HCT116 (cell line): ENCODE results near the gene LIPT2. TPM values are rescaled to one million over a fixed set of nuclear protein-coding genes. Genes with fewer than 3 reads are reported as not detected.

ENCODE experiments used
- ATAC-seq: fragments of 200-7000 bp; cut with Tn5 transposase; 2 replicates; pipeline ENCODE4 v1.9.1; 2020; ENCODE audit warnings: mild to moderate bottlenecking, moderate library complexity
- BruUV-seq: library from RNA; stranded (reverse); fragments of 400-500 nt; replicated peaks from 2 replicates; lab custom pipeline; 2021; lab: Mats Ljungman, UMichigan
- CTCF ChIA-PET: fragments of 300-600 bp; sonication (Branson Sonifier 250); formaldehyde crosslinking; loops from one replicate; lab custom pipeline; 2021; ENCODE audit warnings: antibody characterized with exemption; lab: Charles Lee
- POLR2A ChIA-PET: fragments of 300-600, 350-600 bp; sonication (Branson Sonifier 250); formaldehyde crosslinking; loops from one replicate; lab custom pipeline; 2021; ENCODE audit warnings: antibody characterized with exemption; lab: Charles Lee
- RAD21 ChIA-PET, 2 experiments: fragments of 300-600 bp; sonication (Branson Sonifier 250); formaldehyde crosslinking; loops; one replicate each; lab custom pipeline; 2023; ENCODE audit warnings: low total read pairs in 2 of 2; ENCODE audit not compliant: uncharacterized antibody in 2 of 2, unreplicated experiment in 2 of 2, low non-redundant PET in 1 of 2; lab: Charles Lee
- DNase-seq: peaks from one replicate; pipeline ENCODE4 v3.0.0-alpha.2; 2010; ENCODE audit warnings: low read depth, low spot score
- H2AFZ ChIP-seq: fragments of 200-600 bp; shearing (Covaris generic), sonication (generic); 2 replicates; pipeline ENCODE4 v1.6.1; 2017; ENCODE audit warnings: low read depth, mixed run types, mixed read lengths, antibody characterized with exemption, low read length; ENCODE audit not compliant: poor library complexity, severe bottlenecking
- H3K27ac ChIP-seq: 2 replicates; pipeline ENCODE4 v1.5.1; 2012; ENCODE audit warnings: low read depth, low read length
- H3K27me3 ChIP-seq: fragments of 200-600 bp; sonication (generic); 2 replicates; pipeline ENCODE4 v1.6.1; 2016; ENCODE audit warnings: mixed run types, low read length, mixed read lengths; ENCODE audit not compliant: insufficient read depth
- H3K36me3 ChIP-seq, 2 experiments: fragments of 200-500 bp in 1 of 2; fragments of 200-600 bp in 1 of 2; sonication (Bioruptor generic) in 1 of 2; sonication (generic) in 1 of 2; 2 replicates each; pipeline versions ENCODE4 v1.5.1 to v1.6.1; 2014 to 2016; ENCODE audit warnings: low read length in 2 of 2, inconsistent platforms in 1 of 2, mixed read lengths in 1 of 2, mixed run types in 1 of 2; ENCODE audit not compliant: insufficient read depth in 2 of 2, control insufficient read depth in 1 of 2
- H3K4me1 ChIP-seq, 2 experiments: fragments of 200-600 bp in 1 of 2; sonication (generic) in 1 of 2; 2 replicates each; pipeline versions ENCODE4 v1.5.1 to v1.6.1; 2012 to 2017; ENCODE audit warnings: low read length in 2 of 2, inconsistent platforms in 1 of 2, mild to moderate bottlenecking in 1 of 2, mixed read lengths in 1 of 2, mixed run types in 1 of 2, moderate library complexity in 1 of 2; ENCODE audit not compliant: insufficient read depth in 2 of 2, control insufficient read depth in 1 of 2
- H3K4me2 ChIP-seq: fragments of 200-600 bp; sonication (generic); 2 replicates; pipeline ENCODE4 v1.6.1; 2017; ENCODE audit warnings: mixed run types, low read length, mixed read lengths
- H3K4me3 ChIP-seq, 2 experiments: fragments of 200-600 bp in 1 of 2; sonication (generic) in 1 of 2; replicated peaks in 1 of 2; 2 replicates each; pipeline ENCODE4 v1.5.1; 2011 to 2016; ENCODE audit warnings: low read length in 2 of 2, control low read depth in 1 of 2, low read depth in 1 of 2, mild to moderate bottlenecking in 1 of 2, mixed read lengths in 1 of 2, mixed run types in 1 of 2
- H3K79me2 ChIP-seq: fragments of 200-600 bp; sonication (generic); 2 replicates; pipeline ENCODE4 v1.6.1; 2017; ENCODE audit warnings: mild to moderate bottlenecking, mixed run types, low read length, moderate library complexity, mixed read lengths; ENCODE audit not compliant: insufficient read depth
- H3K9ac ChIP-seq: fragments of 200-600 bp; sonication (generic); 2 replicates; pipeline ENCODE4 v1.6.1; 2016; ENCODE audit warnings: low read length, mixed read lengths
- H3K9me2 ChIP-seq: fragments of 200-600 bp; sonication (generic), shearing (Covaris generic); 2 replicates; pipeline ENCODE4 v1.6.1; 2017; ENCODE audit warnings: mixed run types, mild to moderate bottlenecking, moderate library complexity; ENCODE audit not compliant: insufficient read depth
- H3K9me3 ChIP-seq, 2 experiments: fragments of 200-500 bp in 1 of 2; fragments of 200-600 bp in 1 of 2; sonication (Bioruptor generic) in 1 of 2; sonication (generic) in 1 of 2; 2 replicates each; pipeline ENCODE4 v1.6.1; 2014 to 2017; ENCODE audit warnings: low read length in 2 of 2, mixed read lengths in 2 of 2, inconsistent platforms in 1 of 2, low read depth in 1 of 2, mild to moderate bottlenecking in 1 of 2, mixed run types in 1 of 2, moderate library complexity in 1 of 2; ENCODE audit not compliant: control insufficient read depth in 1 of 2, insufficient read depth in 1 of 2
- H4K20me1 ChIP-seq: fragments of 200-600 bp; sonication (generic), shearing (Covaris generic); 2 replicates; pipeline ENCODE4 v1.6.1; 2017; ENCODE audit warnings: mixed run types, mild to moderate bottlenecking, moderate library complexity; ENCODE audit not compliant: insufficient read depth
- CBX3 ChIP-seq: IDR thresholded peaks from 2 replicates; pipeline ENCODE4 v1.6.1; 2012; ENCODE audit warnings: low read depth
- EZH2 ChIP-seq: fragments of 200-600 bp; sonication (generic); IDR thresholded peaks from 2 replicates; pipeline ENCODE4 v1.6.1; 2017; ENCODE audit warnings: antibody characterized with exemption, mixed run types
- JUND ChIP-seq: IDR thresholded peaks from 2 replicates; pipeline ENCODE4 v1.6.1; 2012
- POLR2AphosphoS5 ChIP-seq: IDR thresholded peaks from 2 replicates; pipeline ENCODE4 v1.6.1; 2011; ENCODE audit warnings: mild to moderate bottlenecking, low read depth, low read length, moderate library complexity
- SIN3A ChIP-seq: IDR thresholded peaks from 2 replicates; pipeline ENCODE4 v1.6.1; 2012; ENCODE audit warnings: low read depth
- ZNF274 ChIP-seq: fragments of 200-500 bp; sonication (Bioruptor generic); IDR thresholded peaks from 2 replicates; pipeline ENCODE4 v1.6.1; 2014; ENCODE audit warnings: mild to moderate bottlenecking, low read depth, low read length, inconsistent platforms
- intact Hi-C: fragments of 100-400 bp; cut with micrococcal nuclease; formaldehyde crosslinking; loops from 2 replicates; pipeline ENCODE4 v1.10.0; 2022
- total RNA-seq: library from RNA; stranded (reverse); gene quantifications from one replicate; pipeline ENCODE4 v1.2.1, GENCODE V29; 2021; ENCODE audit not compliant: unreplicated experiment
- TF ChIP-seq, protein P1 (sequence below): IDR thresholded peaks from 2 replicates; pipeline ENCODE4 v1.6.1; 2011; ENCODE audit warnings: mild to moderate bottlenecking, low read length, moderate library complexity; ENCODE audit not compliant: insufficient replicate concordance; ENCODE audit errors: extremely low read depth
- TF ChIP-seq, protein P2 (sequence below): IDR thresholded peaks from 2 replicates; pipeline ENCODE4 v1.6.1; 2012; ENCODE audit warnings: low read depth

Gene LIPT2
- total RNA-seq, 1 experiment from 2014 or later = 3.4 TPM

DNA sequence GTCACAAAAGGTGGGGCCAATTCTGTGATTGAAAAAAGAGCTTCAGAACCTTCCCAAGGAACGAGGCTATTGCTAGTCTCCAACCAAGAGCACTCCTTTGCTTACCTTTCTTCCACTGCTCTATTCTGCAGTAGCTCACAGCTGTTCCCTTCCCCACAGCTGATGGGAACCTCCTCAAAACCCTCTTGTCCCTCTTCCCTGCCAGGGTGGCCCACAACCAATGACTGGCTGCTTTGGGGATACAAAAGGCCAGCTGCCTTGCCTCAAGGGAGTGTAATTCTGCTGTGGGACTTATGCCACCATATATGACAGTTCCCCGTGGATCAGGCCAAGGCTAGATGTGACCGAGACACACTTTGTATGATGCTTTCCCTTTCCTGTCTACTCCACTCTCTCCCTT is 41.2 kb downstream of the LIPT2 start:
- ChIA-PET RAD21 (interaction anchor here (1.2 to 2.8 kb wide), 3 partner anchors 118 to 197 kb away, joined by 4 to 25 read pairs (median 15); no protein-coding TSS in a partner anchor), POLR2A (interaction anchor here (1.1 kb wide), 1 partner anchor 118 kb away, joined by 3 read pairs; no protein-coding TSS in a partner anchor), CTCF (interaction anchor here (1.5 to 5.4 kb wide), 7 partner anchors 10 to 198 kb away, joined by 4 to 120 read pairs (median 12); no protein-coding TSS in a partner anchor)
- Histone ChIP-seq H3K4me3 (no peak overlapping the region), H3K9me2 (no peaks in the 10 kb centered on the region), H3K9me3 (no peaks in the 10 kb centered on the region), H4K20me1 (no peaks in the 10 kb centered on the region), H3K36me3 (no peaks in the 10 kb centered on the region), H3K4me2 (no peak overlapping the region), H3K27me3 (no peaks in the 10 kb centered on the region), H3K79me2 (no peaks in the 10 kb centered on the region), H2AFZ (no peak overlapping the region), H3K4me1 (peaks cover 0 to 3% of the 10 kb centered on the region in 2 experiments; a peak in 1 of 4 replicates), H3K27ac (no peak overlapping the region), H3K9ac (no peak overlapping the region)
- ATAC-seq (no peak), DNase-seq (no peak)
- no peak for TF ChIP-seq CBX3
- TF ChIP-seq, protein P1, sequence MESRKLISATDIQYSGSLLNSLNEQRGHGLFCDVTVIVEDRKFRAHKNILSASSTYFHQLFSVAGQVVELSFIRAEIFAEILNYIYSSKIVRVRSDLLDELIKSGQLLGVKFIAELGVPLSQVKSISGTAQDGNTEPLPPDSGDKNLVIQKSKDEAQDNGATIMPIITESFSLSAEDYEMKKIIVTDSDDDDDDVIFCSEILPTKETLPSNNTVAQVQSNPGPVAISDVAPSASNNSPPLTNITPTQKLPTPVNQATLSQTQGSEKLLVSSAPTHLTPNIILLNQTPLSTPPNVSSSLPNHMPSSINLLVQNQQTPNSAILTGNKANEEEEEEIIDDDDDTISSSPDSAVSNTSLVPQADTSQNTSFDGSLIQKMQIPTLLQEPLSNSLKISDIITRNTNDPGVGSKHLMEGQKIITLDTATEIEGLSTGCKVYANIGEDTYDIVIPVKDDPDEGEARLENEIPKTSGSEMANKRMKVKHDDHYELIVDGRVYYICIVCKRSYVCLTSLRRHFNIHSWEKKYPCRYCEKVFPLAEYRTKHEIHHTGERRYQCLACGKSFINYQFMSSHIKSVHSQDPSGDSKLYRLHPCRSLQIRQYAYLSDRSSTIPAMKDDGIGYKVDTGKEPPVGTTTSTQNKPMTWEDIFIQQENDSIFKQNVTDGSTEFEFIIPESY = no peak
- TF ChIP-seq POLR2AphosphoS5 = no peak
- TF ChIP-seq, protein P2, sequence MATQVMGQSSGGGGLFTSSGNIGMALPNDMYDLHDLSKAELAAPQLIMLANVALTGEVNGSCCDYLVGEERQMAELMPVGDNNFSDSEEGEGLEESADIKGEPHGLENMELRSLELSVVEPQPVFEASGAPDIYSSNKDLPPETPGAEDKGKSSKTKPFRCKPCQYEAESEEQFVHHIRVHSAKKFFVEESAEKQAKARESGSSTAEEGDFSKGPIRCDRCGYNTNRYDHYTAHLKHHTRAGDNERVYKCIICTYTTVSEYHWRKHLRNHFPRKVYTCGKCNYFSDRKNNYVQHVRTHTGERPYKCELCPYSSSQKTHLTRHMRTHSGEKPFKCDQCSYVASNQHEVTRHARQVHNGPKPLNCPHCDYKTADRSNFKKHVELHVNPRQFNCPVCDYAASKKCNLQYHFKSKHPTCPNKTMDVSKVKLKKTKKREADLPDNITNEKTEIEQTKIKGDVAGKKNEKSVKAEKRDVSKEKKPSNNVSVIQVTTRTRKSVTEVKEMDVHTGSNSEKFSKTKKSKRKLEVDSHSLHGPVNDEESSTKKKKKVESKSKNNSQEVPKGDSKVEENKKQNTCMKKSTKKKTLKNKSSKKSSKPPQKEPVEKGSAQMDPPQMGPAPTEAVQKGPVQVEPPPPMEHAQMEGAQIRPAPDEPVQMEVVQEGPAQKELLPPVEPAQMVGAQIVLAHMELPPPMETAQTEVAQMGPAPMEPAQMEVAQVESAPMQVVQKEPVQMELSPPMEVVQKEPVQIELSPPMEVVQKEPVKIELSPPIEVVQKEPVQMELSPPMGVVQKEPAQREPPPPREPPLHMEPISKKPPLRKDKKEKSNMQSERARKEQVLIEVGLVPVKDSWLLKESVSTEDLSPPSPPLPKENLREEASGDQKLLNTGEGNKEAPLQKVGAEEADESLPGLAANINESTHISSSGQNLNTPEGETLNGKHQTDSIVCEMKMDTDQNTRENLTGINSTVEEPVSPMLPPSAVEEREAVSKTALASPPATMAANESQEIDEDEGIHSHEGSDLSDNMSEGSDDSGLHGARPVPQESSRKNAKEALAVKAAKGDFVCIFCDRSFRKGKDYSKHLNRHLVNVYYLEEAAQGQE = no peak
- no peak for TF ChIP-seq EZH2
- no peak for TF ChIP-seq JUND
- no peak for TF ChIP-seq SIN3A
- no peak for TF ChIP-seq ZNF274
- no TSS peak for BruUV-seq
- intact Hi-C loops = no loop called here
